Activated CD8-positive, alpha-beta memory T cell treated with anti-CD3 and anti-CD28 coated beads, Interleukin-2, amount 50 U/mL, for 1 hour (primary cell): Measurements from ENCODE around the gene SLC3A2.
"Not testable (repeated sequence)": the region's sequence is repeated elsewhere in the genome, so short reads cannot be mapped to it uniquely, and the experiment has no call there.

ENCODE experiments used
- DNase-seq: peaks from one replicate; pipeline ENCODE4 v3.0.0-alpha.2; 2020; ENCODE audit errors: extremely low read depth

Gene SLC3A2

DNA sequence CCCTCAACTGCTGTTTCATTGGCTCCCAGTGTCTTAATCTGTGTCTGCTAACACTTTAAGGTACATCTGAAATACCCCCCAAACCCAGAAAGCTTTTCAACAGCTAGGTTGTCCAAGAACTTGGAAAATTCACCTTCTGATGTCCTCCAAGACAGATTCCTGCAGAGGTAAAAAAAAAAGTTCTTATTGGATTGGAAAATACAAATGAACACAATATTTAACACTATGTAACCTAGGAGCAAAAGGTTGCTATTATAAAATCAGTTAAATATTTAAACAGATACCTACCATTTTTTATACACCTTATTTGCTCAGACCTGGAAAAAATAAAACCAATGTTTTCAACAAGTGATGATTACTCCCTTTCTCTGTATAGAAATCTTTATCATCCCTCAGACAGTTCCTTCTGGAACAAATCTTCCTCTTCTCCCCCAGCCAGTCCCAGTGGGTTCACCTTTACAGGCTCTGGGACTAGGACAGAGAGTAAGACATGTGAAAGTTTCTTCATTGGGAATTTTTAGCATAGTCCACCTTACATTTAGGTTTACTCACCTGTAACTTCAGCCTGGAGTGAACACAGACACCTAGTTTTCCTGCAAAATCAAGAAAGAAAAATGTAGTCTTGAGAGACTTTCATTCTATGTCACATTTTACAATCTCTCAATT is 28.0 kb upstream of the SLC3A2 start:
- DNase-seq, result no peak

DNA sequence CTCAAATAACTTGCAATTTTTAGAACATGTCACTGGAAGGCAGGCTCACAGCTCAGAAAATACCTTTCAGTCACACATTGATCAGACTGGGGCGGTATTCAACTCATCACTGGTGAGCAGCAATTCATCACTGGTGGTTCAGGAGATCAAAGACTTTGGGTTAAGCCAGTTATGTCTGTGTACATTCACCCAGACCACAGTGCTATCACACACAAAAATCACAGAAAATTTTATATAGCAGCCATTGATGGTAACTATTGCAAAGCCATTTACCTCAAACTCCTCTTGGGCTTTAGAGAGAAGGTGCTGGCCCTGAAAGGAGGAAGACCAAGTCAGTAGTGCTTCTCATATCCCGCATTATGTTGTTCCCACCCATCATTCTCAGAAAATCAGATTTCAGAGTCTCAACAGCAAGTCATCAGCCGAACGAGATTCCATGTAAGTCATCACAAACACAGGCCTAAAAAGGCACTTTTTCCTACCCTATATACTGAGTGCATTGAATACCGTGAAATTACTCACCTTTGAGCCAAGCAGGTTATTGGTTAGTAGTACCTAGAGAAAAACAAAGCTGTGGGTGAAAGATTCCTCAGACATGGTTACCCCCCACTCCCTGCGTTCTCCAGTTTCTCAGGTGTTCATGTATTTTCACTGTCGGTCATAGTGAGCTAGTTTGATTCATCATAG is 27.3 kb upstream of the SLC3A2 start:
- DNase-seq, result no peak

DNA sequence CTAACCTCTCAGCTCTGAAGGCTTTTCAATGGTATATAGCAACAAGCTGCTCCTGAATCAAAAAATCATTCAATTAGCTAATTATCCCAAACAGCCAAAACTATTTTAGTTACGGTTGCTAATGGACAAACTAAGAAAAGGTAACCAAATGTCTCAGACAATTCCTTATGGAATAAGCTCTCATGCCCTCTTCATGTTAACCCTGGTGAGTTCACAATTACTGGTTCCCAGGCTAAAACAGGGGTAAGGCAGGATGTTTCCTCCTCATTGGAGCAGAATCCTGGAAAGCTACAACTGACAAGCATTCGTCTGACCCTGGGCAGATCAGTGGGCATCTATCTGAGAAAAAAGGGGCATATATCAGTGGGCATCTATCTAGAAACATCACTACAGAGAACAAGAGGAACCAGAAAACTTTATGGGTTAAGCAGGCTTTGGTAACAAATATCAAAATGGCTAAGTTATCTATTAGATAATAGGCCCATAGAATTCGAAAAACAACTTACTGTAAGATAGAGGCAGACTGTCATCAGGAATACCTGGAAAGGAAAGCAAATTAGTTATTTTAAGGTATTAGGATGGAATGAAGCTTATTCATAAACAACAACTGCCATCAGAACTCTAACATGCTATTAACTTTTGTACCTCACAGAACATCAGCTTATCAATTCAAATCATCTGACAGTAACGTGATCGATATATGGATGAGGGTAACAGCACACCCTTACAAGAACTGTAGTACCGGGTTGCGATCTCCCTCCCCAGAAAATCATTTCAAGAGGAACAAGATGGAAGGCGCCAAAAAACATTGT is 26.5 kb upstream of the SLC3A2 start:
- no peak for DNase-seq

DNA sequence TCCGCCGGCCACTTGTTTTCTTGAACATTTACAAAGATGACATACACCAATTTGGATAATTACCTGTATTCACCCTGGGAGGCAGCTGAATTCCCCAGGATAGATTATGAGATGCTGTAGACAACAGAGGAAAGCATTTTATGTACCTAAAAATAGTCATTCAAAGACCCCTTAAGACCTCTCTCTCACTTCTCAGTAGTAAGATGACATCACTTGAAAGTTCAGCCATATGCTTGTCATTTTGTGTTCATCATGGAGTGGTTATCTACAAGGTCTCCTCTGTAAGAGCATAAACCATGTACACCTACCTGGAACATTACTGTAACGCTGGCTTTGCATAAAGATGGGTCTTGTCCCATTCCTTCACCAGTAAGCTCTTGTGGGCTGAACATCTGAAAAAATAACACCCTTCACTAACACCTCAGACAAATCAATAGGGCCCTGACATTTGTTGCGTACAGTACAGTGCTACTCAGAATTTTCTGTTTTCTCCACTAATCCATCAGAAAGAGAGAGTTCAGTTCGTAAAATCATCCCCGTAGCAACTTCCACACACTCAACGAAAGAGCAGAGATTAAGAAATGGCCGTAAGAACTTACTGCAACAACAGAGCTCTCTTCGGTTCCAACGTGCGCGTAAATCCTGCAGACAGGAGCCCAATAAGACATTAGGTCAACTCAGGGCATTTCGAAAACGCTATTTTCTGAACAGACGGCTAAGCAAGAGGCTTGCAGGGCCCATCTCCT is 25.7 kb upstream of the SLC3A2 start:
- DNase-seq, result no peak

DNA sequence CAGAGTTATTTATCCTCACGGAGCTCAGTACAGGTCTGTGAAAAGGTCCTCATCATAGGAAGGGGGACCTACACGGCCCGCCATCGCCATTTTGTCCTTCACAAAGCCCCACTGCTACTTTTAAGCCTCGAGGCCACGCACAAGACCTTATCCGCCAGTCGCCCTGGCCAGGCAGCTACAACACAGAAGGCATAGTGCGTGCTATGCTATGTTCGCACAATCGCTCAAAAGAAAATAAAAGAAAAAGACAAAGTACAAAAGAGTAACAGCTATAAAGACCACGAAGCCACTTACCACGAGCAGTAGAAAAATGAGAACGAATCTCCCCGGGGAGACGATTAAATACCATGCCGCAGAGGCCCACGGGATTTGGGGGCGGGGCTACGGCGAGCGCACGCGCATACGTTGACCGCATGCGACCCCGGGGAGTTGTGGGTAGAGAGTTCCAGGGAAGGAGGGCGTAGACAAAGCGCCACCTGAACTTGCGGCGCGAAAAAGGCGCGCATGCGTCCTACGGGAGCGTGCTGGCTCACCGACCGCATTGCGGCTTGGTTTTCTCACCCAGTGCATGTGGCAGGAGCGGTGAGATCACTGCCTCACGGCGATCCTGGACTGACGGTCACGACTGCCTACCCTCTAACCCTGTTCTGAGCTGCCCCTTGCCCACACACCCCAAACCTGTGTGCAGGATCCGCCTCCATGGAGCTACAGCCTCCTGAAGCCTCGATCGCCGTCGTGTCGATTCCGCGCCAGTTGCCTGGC is 24.9 kb upstream of the SLC3A2 start:
- peak; percentile 92 for DNase-seq

DNA sequence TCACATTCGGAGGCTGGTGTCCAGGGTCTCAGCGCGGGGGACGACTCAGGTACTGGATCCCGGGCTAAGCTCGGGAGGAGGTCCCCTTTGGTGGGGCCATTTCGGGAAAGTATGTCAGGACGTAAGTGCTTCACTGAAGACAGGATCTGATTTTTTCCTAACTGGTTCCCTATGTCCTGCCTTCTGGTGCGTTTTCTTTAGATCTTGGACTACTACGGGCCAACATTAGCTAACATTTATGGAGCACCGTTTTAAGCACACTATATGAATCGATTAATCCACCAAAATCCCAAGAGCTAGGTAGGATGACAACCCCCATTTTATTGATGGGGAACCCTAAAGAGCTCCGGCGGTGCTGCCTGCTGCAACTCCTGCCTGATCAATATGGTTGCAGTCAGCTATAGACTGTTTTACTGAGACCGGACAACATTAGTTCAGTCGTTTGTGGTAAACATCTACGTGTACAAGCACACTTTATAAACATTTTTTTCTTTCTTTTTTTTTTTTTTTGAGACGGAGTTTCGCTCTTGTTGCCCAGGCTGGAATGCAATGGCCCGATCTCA is 24.3 kb upstream of the SLC3A2 start:
- DNase-seq, result no peak

DNA sequence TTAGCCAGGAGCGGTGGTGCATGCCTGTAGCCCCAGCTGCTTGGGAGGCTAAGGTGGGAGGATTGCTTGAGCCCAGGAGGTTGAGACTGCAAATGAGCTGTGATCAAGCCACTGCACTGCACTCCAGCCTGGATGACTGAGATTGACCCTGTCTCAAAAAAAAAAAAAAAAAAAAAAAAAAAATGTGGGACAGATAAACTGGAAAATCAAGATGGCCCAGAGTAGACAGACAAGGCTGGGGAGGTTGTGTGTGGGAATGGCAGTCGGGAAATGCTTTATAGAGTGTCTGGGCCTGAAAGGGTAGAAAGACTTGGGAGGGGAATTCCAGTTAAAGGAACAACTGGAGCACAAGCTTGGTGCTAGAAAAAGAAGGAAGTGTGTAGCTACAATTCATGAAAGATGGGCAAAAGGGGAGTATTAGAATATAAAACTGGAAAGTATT is 23.1 kb upstream of the SLC3A2 start:
- no peak for DNase-seq

DNA sequence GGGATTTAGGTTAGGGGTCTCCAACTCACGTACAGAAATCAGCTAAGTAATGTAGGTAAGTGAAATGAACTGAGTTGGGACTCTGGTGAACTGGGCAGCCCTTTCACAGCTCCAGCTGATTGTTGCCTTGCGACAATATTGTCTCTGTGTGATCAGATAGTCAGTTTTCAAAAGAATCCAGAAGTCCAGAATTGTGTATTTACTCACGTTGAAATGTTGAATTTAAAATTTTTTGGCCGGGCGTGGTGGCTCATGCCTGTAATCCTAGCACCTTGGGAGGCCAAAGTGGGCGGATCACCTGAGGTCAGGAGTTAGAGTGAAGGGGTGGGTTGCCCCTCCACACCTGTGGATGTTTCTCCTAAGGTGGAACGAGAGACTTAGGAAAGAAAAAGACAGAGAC is 22.5 kb upstream of the SLC3A2 start:
- no peak for DNase-seq

DNA sequence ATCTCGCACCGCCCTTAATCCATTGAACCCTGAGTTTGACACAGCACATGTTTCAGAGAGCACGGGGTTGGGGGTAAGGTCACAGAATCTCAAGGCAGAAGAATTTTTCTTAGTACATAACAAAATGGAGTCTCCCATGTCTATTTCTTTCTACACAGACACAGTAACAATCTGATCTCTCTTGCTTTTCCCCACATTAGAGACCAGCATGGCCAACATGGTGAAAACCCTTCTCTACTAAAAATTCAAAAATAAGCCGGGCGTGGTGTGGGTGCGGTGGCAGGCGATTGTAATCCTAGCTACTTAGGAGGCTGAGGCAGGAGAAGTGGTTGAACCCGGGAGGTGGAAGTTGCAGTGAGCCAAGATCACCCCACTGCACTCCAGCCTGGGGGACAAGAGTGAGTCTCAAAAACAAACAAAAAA is 21.4 kb upstream of the SLC3A2 start:
- not testable (repeated sequence) for DNase-seq

DNA sequence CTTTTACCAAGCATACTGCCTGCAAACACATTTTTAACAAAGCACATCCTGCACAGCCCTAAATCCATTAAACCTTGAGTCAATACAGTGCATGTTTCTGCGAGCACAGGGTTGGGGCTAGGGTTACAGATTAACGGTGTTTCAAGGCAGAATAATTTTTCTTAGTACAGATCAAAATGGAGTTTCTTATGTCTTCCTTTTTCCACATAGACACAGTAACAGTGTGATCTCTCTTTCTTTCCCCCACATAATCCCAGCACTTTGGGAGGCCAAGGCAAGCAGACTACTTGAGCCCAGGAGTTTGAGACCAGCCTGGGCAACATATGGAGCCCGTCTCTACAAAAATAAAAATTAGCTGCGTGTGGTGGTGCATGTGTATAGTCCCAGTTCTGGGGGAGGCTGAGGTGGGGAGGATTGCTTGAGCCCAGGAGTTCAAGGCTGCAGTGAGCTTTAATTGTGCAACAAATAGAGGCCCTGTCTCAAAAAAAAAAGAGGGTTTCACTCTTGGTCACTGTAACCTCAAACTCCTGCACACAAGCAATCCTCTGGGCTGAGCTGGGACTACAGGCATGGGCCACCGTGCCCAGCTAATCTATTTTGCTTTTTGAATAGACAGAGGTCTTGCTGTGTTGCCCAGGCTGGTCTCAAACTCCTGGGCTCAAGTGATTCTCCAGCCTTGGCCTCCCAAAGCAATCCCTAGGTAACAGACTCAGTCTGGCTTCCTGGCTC is 19.7 kb upstream of the SLC3A2 start:
- DNase-seq, result no peak

DNA sequence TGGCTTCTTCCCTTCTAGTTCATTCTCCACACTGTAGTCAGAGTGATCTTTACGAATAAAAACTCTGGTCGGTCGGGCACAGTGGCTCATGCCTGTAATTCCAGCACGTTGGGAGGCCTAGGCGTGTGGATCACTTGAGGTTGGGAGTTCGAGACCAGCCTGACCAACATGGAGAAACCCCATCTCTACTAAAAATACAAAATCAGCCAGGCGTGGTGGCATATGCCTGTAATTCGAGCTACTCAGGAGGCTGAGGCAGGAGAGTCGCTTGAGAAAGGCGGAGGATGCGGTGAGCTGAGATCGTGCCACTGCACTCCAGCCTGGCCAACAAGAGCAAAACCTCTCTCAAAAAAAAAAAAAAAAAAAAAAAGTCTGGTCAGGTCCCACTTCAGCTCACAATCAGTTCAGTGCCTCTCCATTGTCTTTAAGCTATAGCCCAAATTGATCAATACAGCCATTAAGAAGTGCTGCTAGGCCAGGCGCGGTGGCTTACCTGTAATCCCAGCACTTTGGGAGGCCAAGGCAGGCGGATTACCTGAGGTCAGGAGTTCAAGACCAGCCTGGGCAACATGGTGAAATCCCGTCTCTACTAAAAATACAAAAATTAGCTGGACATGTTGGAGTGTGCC is 19.0 kb upstream of the SLC3A2 start:
- DNase-seq, result not testable (repeated sequence)

DNA sequence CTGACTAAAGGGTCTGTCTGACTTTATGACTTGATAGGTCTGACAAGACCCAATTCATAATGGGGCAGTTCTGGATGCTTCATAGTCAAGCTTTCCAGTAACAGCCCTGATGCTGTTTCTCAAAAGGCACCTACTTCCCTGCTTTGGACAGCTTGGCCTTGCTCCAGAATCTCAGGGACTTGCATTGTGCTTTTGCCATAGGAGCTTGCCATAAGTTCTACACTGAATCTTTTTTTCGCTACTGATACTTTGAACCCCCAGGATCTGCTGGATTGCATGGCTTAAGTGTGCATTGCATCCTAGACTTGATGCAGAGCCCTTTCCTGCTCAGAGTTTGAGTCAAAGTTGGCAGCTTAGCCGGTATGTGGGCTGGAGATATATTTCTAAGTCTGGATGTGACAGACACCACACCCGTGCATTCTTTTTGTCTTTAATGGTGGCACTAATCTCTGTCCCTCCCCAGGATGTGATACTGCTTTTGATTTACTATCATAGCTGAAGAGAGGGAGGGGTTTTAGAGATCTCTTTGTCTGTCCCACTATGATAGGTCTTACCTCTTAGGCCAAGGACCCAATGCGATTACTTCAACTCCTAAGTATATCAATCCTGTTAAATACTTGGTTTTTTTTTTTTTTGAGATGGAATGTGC is 16.9 kb upstream of the SLC3A2 start:
- DNase-seq, result no peak

DNA sequence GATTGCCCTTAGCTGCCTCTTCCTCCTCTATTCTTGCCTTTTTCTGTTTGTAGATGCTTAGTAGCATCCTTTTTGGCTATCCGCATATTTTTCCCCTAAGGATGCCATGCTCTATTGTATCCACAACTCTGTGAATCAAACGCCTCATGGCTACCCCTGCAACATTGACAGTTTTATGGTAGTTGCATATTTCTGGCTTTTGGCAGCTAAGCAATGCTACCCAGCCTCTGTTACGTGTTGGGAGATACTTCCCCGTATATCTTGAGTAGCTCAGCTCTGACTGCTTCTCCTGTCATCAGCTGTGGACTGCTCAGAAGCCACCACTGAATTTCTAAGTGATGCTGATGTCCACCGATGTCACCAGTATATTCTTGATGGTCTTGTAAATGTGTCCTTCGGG is 15.1 kb upstream of the SLC3A2 start:
- no peak for DNase-seq

DNA sequence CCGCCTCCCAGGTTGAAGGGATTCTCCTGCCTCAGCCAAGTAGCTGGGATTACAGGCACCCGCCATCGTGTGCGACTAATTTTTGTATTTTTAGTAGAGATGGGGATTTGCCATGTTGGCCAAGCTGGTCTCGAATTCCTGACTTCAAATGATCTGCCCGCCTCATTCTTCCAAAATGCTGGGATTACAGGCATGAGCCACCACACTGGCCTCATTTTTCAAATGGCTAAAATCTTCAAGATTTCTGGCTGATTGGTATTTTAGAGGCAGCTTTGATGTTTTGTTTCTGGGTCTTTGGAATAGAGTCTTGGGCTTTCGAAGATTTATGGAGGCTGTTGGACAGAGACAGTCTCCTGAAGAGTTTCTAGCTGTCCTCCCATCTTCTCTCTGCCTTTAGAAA is 5.8 kb upstream of the SLC3A2 start:
- DNase-seq, result no peak

DNA sequence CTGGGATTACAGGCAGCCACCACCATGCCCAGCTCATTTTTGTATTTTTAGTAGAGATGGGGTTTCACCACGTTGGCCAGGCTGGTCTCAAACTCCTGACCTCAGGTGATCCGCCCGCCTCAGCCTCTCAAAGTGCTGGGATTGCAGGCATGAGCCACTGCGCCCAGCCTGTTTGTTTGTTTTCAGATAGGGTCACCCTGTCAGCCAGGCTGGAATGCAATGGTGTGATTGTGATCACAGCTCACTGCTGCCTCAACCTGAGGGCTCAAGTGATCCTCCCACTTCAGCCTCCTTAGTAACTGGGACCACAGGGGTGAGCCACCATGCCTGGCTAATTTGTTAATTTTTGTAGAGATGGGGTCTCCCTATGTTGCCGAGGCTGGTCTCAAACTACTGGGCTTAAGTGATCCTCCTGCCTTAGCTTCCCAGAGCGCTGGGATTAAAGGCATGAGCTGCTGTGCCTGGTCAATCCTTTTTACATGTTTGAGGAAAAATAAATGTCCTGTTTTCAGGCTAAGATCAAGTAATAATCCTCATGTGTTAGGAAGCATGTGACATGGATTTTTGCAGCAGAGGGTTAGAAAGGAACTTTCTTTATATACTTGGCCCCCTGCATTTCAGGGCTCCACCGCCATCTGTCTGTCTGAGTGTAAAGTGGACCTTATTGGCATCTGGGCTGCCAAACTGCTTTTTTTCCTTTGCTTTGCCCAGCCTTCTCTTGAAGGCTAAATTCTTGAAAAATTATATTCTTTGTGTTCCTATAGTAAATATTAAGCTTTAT is 4.8 kb upstream of the SLC3A2 start:
- DNase-seq, result no peak

DNA sequence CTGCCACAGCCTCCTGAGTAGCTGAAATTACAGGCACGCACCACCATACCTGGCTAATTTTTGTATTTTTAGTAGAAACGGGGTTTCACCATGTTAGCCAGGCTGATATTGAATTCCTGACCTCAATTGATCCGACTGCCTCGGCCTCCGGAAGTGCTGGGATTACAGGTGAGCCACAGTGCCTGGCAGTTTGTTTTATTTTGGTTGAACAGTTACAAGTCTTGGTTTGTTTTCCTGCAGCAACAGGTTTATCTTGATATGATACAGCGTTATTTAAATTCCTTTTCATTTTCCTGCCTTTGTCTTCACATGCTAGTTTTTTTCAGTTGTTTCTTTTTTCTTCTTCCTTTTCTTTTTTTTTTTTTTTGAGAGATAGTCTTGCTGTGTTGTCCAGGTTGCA is 4.0 kb upstream of the SLC3A2 start:
- no peak for DNase-seq

DNA sequence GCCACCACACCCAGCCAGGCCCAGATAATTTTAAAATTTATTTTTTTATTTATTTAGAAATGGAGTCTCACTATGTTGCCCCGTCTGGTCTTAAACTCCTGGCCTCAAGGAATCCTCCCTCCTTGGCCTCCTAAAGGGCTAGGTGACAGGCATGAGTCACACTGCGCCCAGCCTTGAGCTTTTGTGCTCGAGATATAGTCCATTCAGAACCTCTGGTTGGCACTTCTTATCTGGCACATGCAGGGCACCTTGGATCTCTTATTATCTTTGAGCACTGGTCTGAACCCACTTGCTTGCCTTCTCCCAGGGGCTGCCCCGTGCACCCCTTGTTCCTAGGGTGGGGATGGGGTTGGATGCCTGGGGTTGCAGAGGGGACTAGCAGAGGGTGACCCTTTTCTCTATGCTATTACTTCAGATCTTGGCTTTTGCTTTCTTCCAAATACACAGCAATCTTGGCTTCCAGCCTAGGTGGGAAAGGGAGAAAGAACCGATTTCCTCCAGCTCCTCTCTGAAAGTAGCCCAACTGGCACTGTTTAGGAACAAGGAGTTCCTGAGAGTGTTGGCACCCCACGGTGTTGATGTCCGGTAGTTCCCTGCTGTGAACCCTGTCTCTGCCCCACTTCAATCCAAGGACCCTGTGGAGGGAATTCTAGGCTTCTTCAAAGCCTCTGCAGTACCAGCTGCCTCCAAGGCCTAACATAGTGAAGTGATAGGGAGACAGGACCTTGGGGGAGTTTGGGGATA is 1.3 kb upstream of the SLC3A2 start:
- DNase-seq, result no peak
